Heart left ventricle (tissue), 16 donors: Measurements from ENCODE around the gene THAP11. TPM values are rescaled to one million over a fixed set of nuclear protein-coding genes. Genes with fewer than 3 reads are reported as not detected.

Source experiments
- ATAC-seq, 4 donors: fragments of 200-7000 bp; cut with Tn5 transposase; one replicate each; pipeline ENCODE4 v1.9.1; 2020 to 2022; ENCODE audit warnings: moderate library complexity in 4 of 4, mild to moderate bottlenecking in 3 of 4, moderate number of reproducible peaks in 1 of 4
- DNase-seq, 5 donors: peaks; one replicate each; pipeline ENCODE4 v3.0.0-alpha.2; 2020
- H3K27ac ChIP-seq, 12 donors: fragments of 200-600 bp; sonication (generic) in 4 of 12; one replicate each; pipeline versions ENCODE4 v1.5.0 to v1.8.0; 2016 to 2022; ENCODE audit warnings: mild to moderate bottlenecking in 2 of 12
- H3K27me3 ChIP-seq, 9 donors: fragments of 200-600 bp; sonication (generic) in 2 of 9; one replicate each; pipeline versions ENCODE4 v1.5.1 to v1.8.0; 2016 to 2022; ENCODE audit warnings: mild to moderate bottlenecking in 3 of 9
- H3K36me3 ChIP-seq, 9 donors: fragments of 200-600 bp; sonication (generic) in 2 of 9; one replicate each; pipeline versions ENCODE4 v1.5.0 to v1.8.0; 2018 to 2022; ENCODE audit warnings: mild to moderate bottlenecking in 2 of 9
- H3K4me1 ChIP-seq, 12 donors: fragments of 200-600 bp; sonication (generic) in 4 of 12; one replicate each; pipeline versions ENCODE4 v1.5.0 to v1.8.0; 2016 to 2022; ENCODE audit warnings: mild to moderate bottlenecking in 3 of 12
- H3K4me3 ChIP-seq, 12 donors: fragments of 200-600 bp; sonication (generic) in 4 of 12; one replicate each; pipeline versions ENCODE4 v1.5.0 to v1.8.0; 2017 to 2022; ENCODE audit warnings: mild to moderate bottlenecking in 9 of 12, moderate library complexity in 4 of 12
- H3K9me3 ChIP-seq, 12 donors: fragments of 200-600 bp; sonication (generic) in 4 of 12; one replicate each; pipeline versions ENCODE4 v1.5.0 to v1.8.0; 2016 to 2022; ENCODE audit warnings: mild to moderate bottlenecking in 1 of 12
- CTCF ChIP-seq, 12 donors: fragments of 200-600 bp; sonication (generic) in 4 of 12; IDR thresholded peaks; one replicate each; pipeline versions ENCODE4 v1.5.0 to v1.8.0; 2018 to 2022; ENCODE audit warnings: antibody characterized with exemption in 12 of 12, mild to moderate bottlenecking in 5 of 12
- POLR2A ChIP-seq, 2 donors: fragments of 450-650 bp; IDR thresholded peaks; one replicate each; pipeline ENCODE4 v1.6.1; 2017; ENCODE audit warnings: antibody characterized with exemption in 2 of 2, mild to moderate bottlenecking in 2 of 2, moderate library complexity in 2 of 2
- WGBS, 4 donors: extraction: QIAGEN DNeasy Blood & Tissue Kit in 2 of 4; methylation state at CpG; one replicate each; pipeline versions ENCODE4 v1.1.5 to v1.1.7; 2013 to 2018; 5-methylcytosine and 5-hydroxymethylcytosine counted together
- intact Hi-C, 10 donors: fragments of 100-400 bp; cut with DNase I; formaldehyde crosslinking; loops; one replicate each; pipeline versions ENCODE4 v1.11.1 to v1.14.2; 2022
- polyA plus RNA-seq, 2 donors: library from polyadenylated mRNA; stranded (reverse); fragments of 200-250 nt; gene quantifications; one replicate each; pipeline ENCODE4 v1.2.3, GENCODE V29; 2013
- total RNA-seq, 9 donors: library from RNA; depleted of rRNA in 2 of 9; stranded (reverse); fragments of >200 nt in 2 of 9; fragmentation: NEBNext Ultra II Directional in 3 of 9; extraction: Animal tissue kit (Norgen Biotek cat#: 25700) in 3 of 9; gene quantifications; one replicate each; pipeline versions ENCODE4 v1.1.0 to v1.2.4, GENCODE V29; 2016 to 2023
- donor health status: ischemic (EF 13 %, LVEDD 7.1; RV severe dilation, severe dysfunction).
- donor health status: healthy with polysubstance abuse.
- donor health status: DM: no; HTN: yes; CAD: no.
- donor health status: DM: no; HTN: no; CAD: no.
- donor health status: ischemic (EF 25% LVEDD 6.9; RV normal size, moderate dysfunction).
- donor health status: ischemic (EF 25% LVEDD 5.7; RV mildly dilated, moderate dysfunction).
- donor health status: healthy.
- donor health status: DM: yes; HTN: yes; CAD: no.
- donor health status: ischemic (EF 35%, LVEDD 5.7; RV mildly dilated, moderate dysfunction).
- donor health status: nonischemic (EF 11% LVEDD 7.7; RV severe dilation, severe dysfunction).
- donor health status: DM: yes; HTN: yes; CAD: no.
- donor health status: PGD.
- donor health status: ischemic (EF 29% LVEDD 5.4; RV normal size, mild dysfunction).
- donor health status: nonischemic (EF 23%, LVEDD 6.1; RV moderate dilation, normal function).

THAP11 gene
- total and polyA plus RNA-seq, 11 donors, result 10.6 to 87.5 (median 27.4) TPM

- Histone ChIP-seq H3K4me1 (peaks cover 0 to 56% (median 32%) of the 10 kb centered on the region in 12 donors), H3K27me3 (no peaks in the 10 kb centered on the region), H3K9me3 (no peaks in the 10 kb centered on the region), H3K4me3 (no peak overlapping the region), H3K36me3 (peaks cover 0 to 75% (median 60%) of the 10 kb centered on the region in 9 donors), H3K27ac (peak overlapping the region in 11 of 12 donors; percentile 44 to 94 (median 81))
- DNase-seq, result peak; percentile 47 to 80 (median 49)
- 58 to 64% (median 63%) methylated on average over 11 of the region's 11 CpGs for whole genome bisulfite sequencing, 4 donors
- TF ChIP-seq POLR2A (IDR thresholded peaks at IDR 0.05), result no peak
- peak; percentile 74 to 92 (median 83) for TF ChIP-seq CTCF (IDR thresholded peaks at IDR 0.05)
- ATAC-seq, result peak in 3 of 4 donors; percentile 11 to 41 (median 38)
- intact Hi-C loops, result loop anchor here in 9 of 10 donors (1.0 to 10.0 kb wide), 9 partner anchors 43 to 161 kb away; no protein-coding TSS in a partner anchor
Observed at GRCh38 chr16:67883872-67884261, 41.7 kb downstream of the THAP11 start.

DNA sequence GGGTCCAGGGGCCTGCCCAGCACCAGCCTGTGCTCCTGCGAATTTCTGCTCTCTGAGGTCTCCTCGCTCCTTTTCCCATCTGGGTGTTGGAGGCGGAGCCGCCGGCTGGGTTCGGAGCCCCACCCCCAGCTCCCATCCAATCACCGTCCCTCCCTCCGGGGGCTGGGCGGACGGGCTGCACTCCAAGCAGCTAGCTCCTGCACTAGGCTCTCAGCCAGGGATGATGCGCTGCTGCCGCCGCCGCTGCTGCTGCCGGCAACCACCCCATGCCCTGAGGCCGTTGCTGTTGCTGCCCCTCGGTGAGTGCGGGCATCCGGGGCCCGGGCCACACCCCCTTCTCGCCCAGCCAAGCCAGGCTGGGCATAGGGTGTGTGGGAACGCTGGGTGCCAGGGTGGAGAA, 42.6 kb downstream of the THAP11 start, which contains the start of gene NRN1L:
Gene NRN1L (plus strand): TSS at position 202 of the 400 bp plus-strand sequence. CDS start 19 bp downstream, at position 221.
- DNase-seq (peak; percentile 90 to 94 (median 92)), ATAC-seq (peak; percentile 56 to 82 (median 76))
- Histone ChIP-seq H3K9me3 (no peaks in the 10 kb centered on the region), H3K36me3 (peaks cover 0 to 67% (median 52%) of the 10 kb centered on the region in 9 donors), H3K4me1 (peaks cover 0 to 54% (median 32%) of the 10 kb centered on the region in 12 donors), H3K27ac (peak within 1 kb of the TSS in 11 of 12 donors; percentile 21 to 94 (median 81)), H3K4me3 (peak within 1 kb of the TSS in 3 of 12 donors; percentile 3 to 22 (median 6)), H3K27me3 (no peaks in the 10 kb centered on the region)
- TF ChIP-seq POLR2A (IDR thresholded peaks at IDR 0.05), result no peak
- TF ChIP-seq CTCF (IDR thresholded peaks at IDR 0.05), result no peak
- 27 to 35% (median 31%) methylated on average over 22 of the region's 22 CpGs for WGBS, 4 donors
- intact Hi-C loops, result loop anchor here in 9 of 10 donors (1.0 to 10.0 kb wide), 7 partner anchors 43 to 160 kb away; no protein-coding TSS in a partner anchor

DNA sequence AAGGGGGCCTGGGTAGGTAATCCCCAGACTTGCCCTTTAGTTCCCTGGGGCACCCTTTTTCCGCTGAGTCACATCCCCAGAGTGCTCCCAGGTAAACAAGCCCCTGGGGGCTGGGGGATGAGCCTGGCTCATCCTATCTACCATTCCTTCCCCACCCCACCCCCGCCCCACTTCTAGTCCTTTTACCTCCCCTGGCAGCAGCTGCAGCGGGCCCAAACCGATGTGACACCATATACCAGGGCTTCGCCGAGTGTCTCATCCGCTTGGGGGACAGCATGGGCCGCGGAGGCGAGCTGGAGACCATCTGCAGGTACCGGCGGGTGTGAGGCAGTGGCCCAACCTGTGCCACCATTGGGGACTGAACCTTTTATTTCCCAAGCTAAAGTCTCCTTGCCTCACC, 43.4 kb downstream of the THAP11 start:
- H3K9me3 ChIP-seq, result no peaks in the 10 kb centered on the region
- peaks cover 0 to 59% (median 44%) of the 10 kb centered on the region in 9 donors for H3K36me3 ChIP-seq
- TF ChIP-seq POLR2A (IDR thresholded peaks at IDR 0.05), result no peak
- no peak for TF ChIP-seq CTCF (IDR thresholded peaks at IDR 0.05)
- H3K27ac ChIP-seq, result peak overlapping the region in 6 of 12 donors; percentile 21 to 92 (median 84)
- 92 to 96% (median 94%) methylated on average over 10 to 12 of the region's 12 CpGs for WGBS, 4 donors
- no peak for DNase-seq
- H3K27me3 ChIP-seq, result no peaks in the 10 kb centered on the region
- ATAC-seq, result no peak
- H3K4me1 ChIP-seq, result peaks cover 0 to 46% (median 31%) of the 10 kb centered on the region in 12 donors
- intact Hi-C loops, result loop anchor here in 2 of 10 donors (10.0 kb wide), 2 partner anchors 149 to 159 kb away; no protein-coding TSS in a partner anchor
- no peak overlapping the region for H3K4me3 ChIP-seq

DNA sequence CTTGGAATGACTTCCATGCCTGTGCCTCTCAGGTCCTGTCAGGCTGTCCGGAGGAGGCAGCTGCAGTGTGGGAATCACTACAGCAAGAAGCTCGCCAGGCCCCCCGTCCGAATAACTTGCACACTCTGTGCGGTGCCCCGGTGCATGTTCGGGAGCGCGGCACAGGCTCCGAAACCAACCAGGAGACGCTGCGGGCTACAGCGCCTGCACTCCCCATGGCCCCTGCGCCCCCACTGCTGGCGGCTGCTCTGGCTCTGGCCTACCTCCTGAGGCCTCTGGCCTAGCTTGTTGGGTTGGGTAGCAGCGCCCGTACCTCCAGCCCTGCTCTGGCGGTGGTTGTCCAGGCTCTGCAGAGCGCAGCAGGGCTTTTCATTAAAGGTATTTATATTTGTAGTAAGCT, 43.9 kb downstream of the THAP11 start:
- H3K4me3 ChIP-seq, result no peak overlapping the region
- H3K27me3 ChIP-seq, result no peaks in the 10 kb centered on the region
- H3K9me3 ChIP-seq, result no peaks in the 10 kb centered on the region
- WGBS, 4 donors, result 95 to 96% (median 96%) methylated on average over 18 to 19 of the region's 19 CpGs
- DNase-seq (no peak), ATAC-seq (no peak)
- intact Hi-C loops, result loop anchor here in 2 of 10 donors (10.0 kb wide), 2 partner anchors 149 to 159 kb away; no protein-coding TSS in a partner anchor
- H3K36me3 ChIP-seq, result peaks cover 0 to 54% (median 39%) of the 10 kb centered on the region in 9 donors
- no peak overlapping the region for H3K27ac ChIP-seq
- H3K4me1 ChIP-seq, result peaks cover 0 to 42% (median 29%) of the 10 kb centered on the region in 12 donors
- TF ChIP-seq CTCF (IDR thresholded peaks at IDR 0.05), result no peak
- no peak for TF ChIP-seq POLR2A (IDR thresholded peaks at IDR 0.05)
